Keratinocyte (primary cell): ENCODE data around the gene MARCHF10. TPM values are rescaled to one million over a fixed set of nuclear protein-coding genes. Genes with fewer than 3 reads are reported as not detected.

Experiments
- DNase-seq: peaks from one replicate; pipeline ENCODE4 v3.0.0-alpha.2; 2011; ENCODE audit warnings: low read depth, missing footprints, low spot score
- FAIRE-seq: peaks from 2 replicates; lab custom pipeline; 2011; peaks lifted over from hg19 to GRCh38; lab: Jason Lieb, UNC
- H2AFZ ChIP-seq: 2 replicates; pipeline ENCODE4 v1.6.0; 2012; ENCODE audit warnings: low read length, control low read depth, inconsistent platforms; ENCODE audit not compliant: control insufficient read depth
- H3K27ac ChIP-seq: 2 replicates; pipeline ENCODE4 v1.5.1; 2011; ENCODE audit warnings: low read length; ENCODE audit not compliant: control insufficient read depth, insufficient read depth
- H3K27me3 ChIP-seq: 3 replicates; pipeline ENCODE4 v1.6.0; 2011; ENCODE audit warnings: low read length; ENCODE audit not compliant: control insufficient read depth, insufficient read depth; ENCODE audit errors: extremely low read depth
- H3K36me3 ChIP-seq, 2 experiments: 2 replicates in 1 of 2; 3 replicates in 1 of 2; pipeline ENCODE4 v1.5.1; 2011; ENCODE audit warnings: low read length in 2 of 2, mild to moderate bottlenecking in 1 of 2; ENCODE audit not compliant: control insufficient read depth in 2 of 2, insufficient read depth in 2 of 2; ENCODE audit errors: extremely low read depth in 1 of 2
- H3K4me1 ChIP-seq: 3 replicates; pipeline ENCODE4 v1.5.1; 2011; ENCODE audit warnings: low read length; ENCODE audit not compliant: control insufficient read depth, insufficient read depth; ENCODE audit errors: extremely low read depth
- H3K4me2 ChIP-seq: 3 replicates; pipeline ENCODE4 v1.6.0; 2011; ENCODE audit warnings: low read depth, low read length; ENCODE audit not compliant: control insufficient read depth, insufficient read depth; ENCODE audit errors: extremely low read depth
- H3K4me3 ChIP-seq, 3 experiments: fragments of 200-600 bp in 1 of 3; sonication (generic) in 1 of 3; 2 replicates in 2 of 3; 3 replicates in 1 of 3; pipeline ENCODE4 v1.5.1; 2011 to 2016; ENCODE audit warnings: low read length in 3 of 3, mild to moderate bottlenecking in 3 of 3, control low read depth in 2 of 3, inconsistent platforms in 1 of 3, low read depth in 1 of 3, mixed read lengths in 1 of 3, mixed run types in 1 of 3, moderate library complexity in 1 of 3; ENCODE audit not compliant: control insufficient read depth in 2 of 3, insufficient read depth in 2 of 3; ENCODE audit errors: extremely low read depth in 1 of 3
- H3K79me2 ChIP-seq: 2 replicates; pipeline ENCODE4 v1.6.0; 2012; ENCODE audit warnings: low read length; ENCODE audit not compliant: control insufficient read depth, insufficient read depth
- H3K9ac ChIP-seq: 3 replicates; pipeline ENCODE4 v1.6.0; 2011; ENCODE audit warnings: low read length; ENCODE audit not compliant: control insufficient read depth, insufficient read depth; ENCODE audit errors: extremely low read depth
- H3K9me1 ChIP-seq: 3 replicates; pipeline ENCODE4 v1.6.0; 2011; ENCODE audit warnings: low read length; ENCODE audit not compliant: control insufficient read depth, insufficient read depth; ENCODE audit errors: extremely low read depth
- H3K9me3 ChIP-seq: 2 replicates; pipeline ENCODE4 v1.5.1; 2012; ENCODE audit warnings: low read depth, low read length; ENCODE audit not compliant: control insufficient read depth
- H4K20me1 ChIP-seq: 3 replicates; pipeline ENCODE4 v1.6.0; 2011; ENCODE audit warnings: low read length; ENCODE audit not compliant: control insufficient read depth, insufficient read depth; ENCODE audit errors: extremely low read depth
- EZH2 ChIP-seq: IDR thresholded peaks from one replicate; pipeline ENCODE4 v1.6.1; 2012; ENCODE audit warnings: inconsistent platforms, mild to moderate bottlenecking, low read length, moderate library complexity
- dilution Hi-C: fragments of 300-500 bp; cut with MboI; formaldehyde crosslinking; loops from one replicate; pipeline ENCODE4 v1.7.0; 2020; ENCODE audit warnings: low sequenced_read_pairs; ENCODE audit not compliant: extremely low pct_ligation_motif_present
- polyA plus RNA-seq, 5 experiments: library from polyadenylated mRNA; depleted of rRNA in 3 of 5; stranded (reverse) in 3 of 5; stranded (forward) in 1 of 5; unstranded in 1 of 5; fragments of >200 nt; gene quantifications; 1 replicate in 1 of 5; 2 replicates in 3 of 5; 3 replicates in 1 of 5; pipeline versions ENCODE4 v1.2.1 to v1.2.3, GENCODE V29; 2011 to 2012; ENCODE audit warnings: missing spikeins in 2 of 5, low read depth in 1 of 5, low replicate concordance in 1 of 5
- TF ChIP-seq, protein P1 (sequence below), 3 experiments: IDR thresholded peaks in 1 of 3; conservative IDR thresholded peaks in 1 of 3; optimal IDR thresholded peaks in 1 of 3; 2 replicates in 2 of 3; 3 replicates in 1 of 3; pipeline versions ENCODE3 to v1.5.1; 2011; ENCODE audit warnings: low read length in 3 of 3, mild to moderate bottlenecking in 3 of 3, moderate library complexity in 2 of 3, control low read depth in 1 of 3, inconsistent platforms in 1 of 3; ENCODE audit not compliant: insufficient read depth in 2 of 3; ENCODE audit errors: extremely low read depth in 1 of 3

Gene MARCHF10
- polyA plus RNA-seq, 1 donor (not counting 4 experiments of a cell fraction or from before 2014, with no cell fraction given), result not detected

DNA sequence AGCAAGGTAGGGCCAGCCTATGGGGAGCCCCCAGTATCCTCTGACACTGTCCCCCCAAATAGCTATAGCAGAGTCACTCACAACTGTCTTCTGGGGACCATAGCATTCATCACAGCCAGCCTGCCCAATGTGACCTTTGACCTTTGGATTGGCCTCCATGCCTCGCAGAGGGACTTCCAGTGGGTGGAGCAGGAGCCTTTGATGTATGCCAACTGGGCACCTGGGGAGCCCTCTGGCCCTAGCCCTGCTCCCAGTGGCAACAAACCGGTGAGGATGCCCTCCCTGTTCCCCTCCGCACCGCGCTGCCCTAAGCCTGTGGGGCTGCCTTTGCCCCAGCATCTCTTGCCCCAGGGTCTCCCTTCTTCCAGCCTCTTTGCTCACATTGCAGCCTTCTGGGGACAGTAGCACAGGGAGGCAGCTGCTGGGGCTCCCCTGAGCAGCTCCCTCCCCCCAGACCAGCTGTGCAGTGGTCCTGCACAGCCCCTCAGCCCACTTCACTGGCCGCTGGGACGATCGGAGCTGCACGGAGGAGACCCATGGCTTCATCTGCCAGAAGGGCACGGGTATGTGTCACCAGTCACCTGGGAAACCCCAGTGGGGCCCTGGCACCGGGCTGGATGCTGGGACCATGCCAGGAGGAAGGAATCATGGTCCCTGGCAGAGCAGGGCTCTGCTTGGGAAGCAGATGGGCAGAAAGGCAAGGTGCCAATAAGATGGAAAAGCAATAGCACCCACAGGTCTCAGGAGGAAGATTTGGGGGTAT is 119.5 kb downstream of the MARCHF10 start:
- Histone ChIP-seq H3K4me2 (no peak overlapping the region), H3K27ac (no peak overlapping the region), H3K4me1 (peaks cover 7% of the 10 kb centered on the region), H3K79me2 (no peaks in the 10 kb centered on the region), H3K4me3 (no peak overlapping the region), H3K9me3 (no peaks in the 10 kb centered on the region), H3K36me3 (peaks cover 12 to 19% of the 10 kb centered on the region in 2 experiments), H3K9ac (no peak overlapping the region), H3K9me1 (no peaks in the 10 kb centered on the region), H2AFZ (no peak overlapping the region), H4K20me1 (no peaks in the 10 kb centered on the region), H3K27me3 (no peaks in the 10 kb centered on the region)
- dilution Hi-C loops, result no loop called here
- no peak for DNase-seq
- no peak for FAIRE-seq
- TF ChIP-seq EZH2, result no peak
- TF ChIP-seq, protein P1, sequence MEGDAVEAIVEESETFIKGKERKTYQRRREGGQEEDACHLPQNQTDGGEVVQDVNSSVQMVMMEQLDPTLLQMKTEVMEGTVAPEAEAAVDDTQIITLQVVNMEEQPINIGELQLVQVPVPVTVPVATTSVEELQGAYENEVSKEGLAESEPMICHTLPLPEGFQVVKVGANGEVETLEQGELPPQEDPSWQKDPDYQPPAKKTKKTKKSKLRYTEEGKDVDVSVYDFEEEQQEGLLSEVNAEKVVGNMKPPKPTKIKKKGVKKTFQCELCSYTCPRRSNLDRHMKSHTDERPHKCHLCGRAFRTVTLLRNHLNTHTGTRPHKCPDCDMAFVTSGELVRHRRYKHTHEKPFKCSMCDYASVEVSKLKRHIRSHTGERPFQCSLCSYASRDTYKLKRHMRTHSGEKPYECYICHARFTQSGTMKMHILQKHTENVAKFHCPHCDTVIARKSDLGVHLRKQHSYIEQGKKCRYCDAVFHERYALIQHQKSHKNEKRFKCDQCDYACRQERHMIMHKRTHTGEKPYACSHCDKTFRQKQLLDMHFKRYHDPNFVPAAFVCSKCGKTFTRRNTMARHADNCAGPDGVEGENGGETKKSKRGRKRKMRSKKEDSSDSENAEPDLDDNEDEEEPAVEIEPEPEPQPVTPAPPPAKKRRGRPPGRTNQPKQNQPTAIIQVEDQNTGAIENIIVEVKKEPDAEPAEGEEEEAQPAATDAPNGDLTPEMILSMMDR (optimal IDR thresholded peaks at IDR 0.05 in 1 of 3, IDR thresholded peaks at IDR 0.05 in 1 of 3, conservative IDR thresholded peaks at IDR 0.05 in 1 of 3; ENCODE audit: extremely low read depth in 1 of 3, insufficient read depth in 2 of 3, low read length in 3 of 3), result no peak

GRCh38 chr17:62687997-62688396 is 120.1 kb downstream of the MARCHF10 start:
- TF ChIP-seq, protein P1 (optimal IDR thresholded peaks at IDR 0.05 in 1 of 3, IDR thresholded peaks at IDR 0.05 in 1 of 3, conservative IDR thresholded peaks at IDR 0.05 in 1 of 3; ENCODE audit: extremely low read depth in 1 of 3, insufficient read depth in 2 of 3, low read length in 3 of 3), result no peak
- no peak for TF ChIP-seq EZH2
- peaks cover under 1% of the 10 kb centered on the region for H3K4me1 ChIP-seq
- H3K9ac ChIP-seq, result no peak overlapping the region
- no peaks in the 10 kb centered on the region for H3K27me3 ChIP-seq
- DNase-seq (no peak), FAIRE-seq (no peak)
- dilution Hi-C loops, result no loop called here
- H3K9me3 ChIP-seq, result no peaks in the 10 kb centered on the region
- no peak overlapping the region for H3K27ac ChIP-seq
- H3K9me1 ChIP-seq, result no peaks in the 10 kb centered on the region
- H3K4me3 ChIP-seq, result no peak overlapping the region
- no peak overlapping the region for H3K4me2 ChIP-seq
- no peak overlapping the region for H2AFZ ChIP-seq
- no peaks in the 10 kb centered on the region for H4K20me1 ChIP-seq
- H3K36me3 ChIP-seq, result peaks cover 12 to 20% of the 10 kb centered on the region in 2 experiments
- no peaks in the 10 kb centered on the region for H3K79me2 ChIP-seq
